Ascending aorta (tissue), 2 donors: Measurements from ENCODE around the gene SP6. TPM values are rescaled to one million over a fixed set of nuclear protein-coding genes. Genes with fewer than 3 reads are reported as not detected.

ENCODE experiments used
- DNase-seq, 2 donors: peaks; one replicate each; pipeline ENCODE4 v3.0.0-alpha.2; 2019; ENCODE audit warnings: low spot score in 2 of 2
- H3K27ac ChIP-seq, 2 donors: fragments of 200-600 bp; sonication (generic); one replicate each; pipeline ENCODE4 v1.5.1; 2016 to 2017; ENCODE audit warnings: mild to moderate bottlenecking in 1 of 2
- H3K27me3 ChIP-seq: fragments of 200-600 bp; sonication (generic); one replicate; pipeline ENCODE4 v1.5.1; 2017
- H3K36me3 ChIP-seq, 2 donors: fragments of 200-600 bp; sonication (generic); one replicate each; pipeline ENCODE4 v1.5.1; 2016
- H3K4me1 ChIP-seq, 2 donors: fragments of 200-600 bp; sonication (generic); one replicate each; pipeline ENCODE4 v1.5.1; 2016 to 2017; ENCODE audit warnings: mild to moderate bottlenecking in 1 of 2
- H3K4me3 ChIP-seq, 2 donors: fragments of 200-600 bp; sonication (generic); one replicate each; pipeline ENCODE4 v1.5.1; 2016 to 2017; ENCODE audit warnings: mild to moderate bottlenecking in 1 of 2
- H3K9me3 ChIP-seq, 2 donors: fragments of 200-600 bp; sonication (generic); one replicate each; pipeline ENCODE4 v1.5.1; 2016
- intact Hi-C: fragments of 100-400 bp; cut with DNase I; formaldehyde crosslinking; loops from one replicate; pipeline ENCODE4 v1.15.1; 2023
- total RNA-seq: library from RNA; depleted of rRNA; stranded (reverse); fragments of >200 nt; gene quantifications from one replicate; pipeline ENCODE4 v1.1.0, GENCODE V29; 2016
- TF ChIP-seq, protein P1 (sequence below), 3 experiments: fragments of 200-600 bp in 2 of 3; fragments of 450-650 bp in 1 of 3; sonication (generic) in 2 of 3; IDR thresholded peaks; one replicate each; pipeline ENCODE4 v1.5.1; 2016 to 2019; ENCODE audit warnings: antibody characterized with exemption in 3 of 3, mild to moderate bottlenecking in 1 of 3, moderate library complexity in 1 of 3

The SP6 gene
- total RNA-seq, 1 donor from 2014 or later = 0.11 TPM

DNA sequence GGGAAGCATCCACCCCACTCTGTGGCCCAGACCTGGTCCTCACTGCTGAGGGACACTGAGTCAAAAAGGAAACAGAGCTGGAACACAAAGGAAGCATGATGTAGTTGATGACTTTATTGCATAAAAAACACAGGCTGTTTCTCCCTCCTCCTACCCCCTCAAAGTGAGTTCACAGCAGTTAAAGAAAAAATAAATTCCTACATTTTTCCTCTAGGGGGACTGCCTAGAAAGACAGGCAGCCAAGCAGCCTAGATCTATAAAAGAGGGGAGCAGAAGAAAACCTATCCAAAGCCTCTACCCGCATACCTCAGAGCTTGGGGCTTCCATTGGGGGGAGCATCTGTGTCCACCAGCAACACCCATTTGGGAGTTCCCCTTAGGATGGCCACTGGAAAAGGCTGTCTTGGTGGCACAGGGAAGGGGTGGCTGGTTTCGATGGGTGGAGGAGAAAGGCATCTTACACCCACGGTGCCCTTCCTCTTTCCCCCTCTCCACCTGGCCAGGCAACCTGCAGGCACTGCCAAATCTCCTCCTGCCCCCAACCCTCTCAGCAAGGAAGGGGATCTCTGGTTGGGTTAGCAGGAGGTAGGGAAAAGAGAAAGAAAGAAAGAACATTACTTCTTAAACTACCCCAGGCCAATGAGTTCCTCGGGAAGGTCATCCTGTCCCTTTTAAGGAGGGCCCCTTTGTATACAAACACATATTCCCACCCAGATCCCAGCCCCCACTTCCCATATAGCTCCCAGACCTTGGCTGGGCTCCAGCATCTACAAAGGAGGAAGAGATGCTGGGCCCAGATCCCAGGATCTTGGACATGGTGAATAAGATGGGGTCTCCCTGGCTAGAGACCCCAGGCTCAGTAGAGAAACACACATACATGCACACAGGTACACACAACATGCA, 5.9 kb downstream of the SP6 start:
- TF ChIP-seq, protein P1, sequence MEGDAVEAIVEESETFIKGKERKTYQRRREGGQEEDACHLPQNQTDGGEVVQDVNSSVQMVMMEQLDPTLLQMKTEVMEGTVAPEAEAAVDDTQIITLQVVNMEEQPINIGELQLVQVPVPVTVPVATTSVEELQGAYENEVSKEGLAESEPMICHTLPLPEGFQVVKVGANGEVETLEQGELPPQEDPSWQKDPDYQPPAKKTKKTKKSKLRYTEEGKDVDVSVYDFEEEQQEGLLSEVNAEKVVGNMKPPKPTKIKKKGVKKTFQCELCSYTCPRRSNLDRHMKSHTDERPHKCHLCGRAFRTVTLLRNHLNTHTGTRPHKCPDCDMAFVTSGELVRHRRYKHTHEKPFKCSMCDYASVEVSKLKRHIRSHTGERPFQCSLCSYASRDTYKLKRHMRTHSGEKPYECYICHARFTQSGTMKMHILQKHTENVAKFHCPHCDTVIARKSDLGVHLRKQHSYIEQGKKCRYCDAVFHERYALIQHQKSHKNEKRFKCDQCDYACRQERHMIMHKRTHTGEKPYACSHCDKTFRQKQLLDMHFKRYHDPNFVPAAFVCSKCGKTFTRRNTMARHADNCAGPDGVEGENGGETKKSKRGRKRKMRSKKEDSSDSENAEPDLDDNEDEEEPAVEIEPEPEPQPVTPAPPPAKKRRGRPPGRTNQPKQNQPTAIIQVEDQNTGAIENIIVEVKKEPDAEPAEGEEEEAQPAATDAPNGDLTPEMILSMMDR (IDR thresholded peaks at IDR 0.05) = peak in 1 of 3 experiments; percentile 5
- peaks cover 11% of the 10 kb centered on the region for H3K27me3 ChIP-seq
- no peak for DNase-seq
- H3K4me1 ChIP-seq = peaks cover 6 to 9% of the 10 kb centered on the region in 2 donors
- no peak overlapping the region for H3K4me3 ChIP-seq
- H3K9me3 ChIP-seq = no peaks in the 10 kb centered on the region
- H3K36me3 ChIP-seq = no peaks in the 10 kb centered on the region
- intact Hi-C loops = loop anchor here (5.0 to 10.0 kb wide), 4 partner anchors 97 to 290 kb away; partner anchors contain the start of genes CBX1, PNPO and SNX11
- no peak overlapping the region for H3K27ac ChIP-seq

DNA sequence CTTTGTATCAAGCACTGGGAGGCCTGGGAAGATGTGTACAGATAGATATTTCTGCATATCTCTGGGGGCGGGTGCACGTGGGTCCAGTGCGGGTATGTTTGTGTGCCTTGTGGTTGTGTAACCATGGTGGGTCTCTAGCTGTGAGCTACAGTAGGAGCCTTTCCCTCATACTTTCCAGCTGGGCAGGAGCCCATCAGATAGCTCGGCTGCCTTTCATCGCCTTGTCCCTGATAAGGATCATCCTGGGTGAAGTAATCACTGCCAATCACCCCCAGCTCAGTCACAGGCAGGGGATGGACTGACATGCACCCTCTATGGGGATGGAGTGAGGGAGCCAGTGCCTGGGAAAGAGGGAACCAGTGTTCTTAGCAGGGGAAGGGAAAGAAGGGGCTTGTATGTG, 6.7 kb downstream of the SP6 start:
- intact Hi-C loops = loop anchor here (5.0 to 10.0 kb wide), 4 partner anchors 98 to 291 kb away; partner anchors contain the start of genes CBX1, PNPO and SNX11
- Histone ChIP-seq H3K27ac (no peak overlapping the region), H3K9me3 (no peaks in the 10 kb centered on the region), H3K36me3 (no peaks in the 10 kb centered on the region), H3K4me3 (no peak overlapping the region), H3K27me3 (peaks cover 11% of the 10 kb centered on the region), H3K4me1 (peaks cover 6 to 9% of the 10 kb centered on the region in 2 donors)
- TF ChIP-seq, protein P1 (IDR thresholded peaks at IDR 0.05) = no peak
- no peak for DNase-seq

DNA sequence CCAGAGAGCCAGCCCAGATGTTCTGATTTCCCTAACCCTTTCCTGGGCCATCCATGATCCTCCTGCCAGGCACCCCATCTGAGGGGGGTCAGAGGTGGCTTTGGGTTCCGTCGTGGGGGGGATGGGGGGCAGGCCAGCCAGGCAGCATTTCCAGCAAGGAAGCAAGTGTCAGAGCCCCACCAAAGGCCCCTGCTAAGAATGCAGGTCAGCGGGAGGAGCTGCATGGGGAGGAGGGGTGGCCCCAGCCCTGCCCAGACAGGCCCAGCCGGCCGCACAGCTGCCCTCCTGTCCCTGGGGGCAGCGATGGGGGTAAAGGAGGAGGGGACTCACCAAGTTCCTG, 7.6 kb downstream of the SP6 start:
- H3K9me3 ChIP-seq = no peaks in the 10 kb centered on the region
- intact Hi-C loops = loop anchor here (5.0 to 10.0 kb wide), 4 partner anchors 99 to 291 kb away; partner anchors contain the start of genes CBX1, PNPO and SNX11
- DNase-seq = no peak
- TF ChIP-seq, protein P1 (IDR thresholded peaks at IDR 0.05) = no peak
- peaks cover 0 to 6% of the 10 kb centered on the region in 2 donors for H3K36me3 ChIP-seq
- H3K4me3 ChIP-seq = no peak overlapping the region
- peaks cover 11% of the 10 kb centered on the region for H3K27me3 ChIP-seq
- peaks cover 6 to 9% of the 10 kb centered on the region in 2 donors for H3K4me1 ChIP-seq
- H3K27ac ChIP-seq = no peak overlapping the region

DNA sequence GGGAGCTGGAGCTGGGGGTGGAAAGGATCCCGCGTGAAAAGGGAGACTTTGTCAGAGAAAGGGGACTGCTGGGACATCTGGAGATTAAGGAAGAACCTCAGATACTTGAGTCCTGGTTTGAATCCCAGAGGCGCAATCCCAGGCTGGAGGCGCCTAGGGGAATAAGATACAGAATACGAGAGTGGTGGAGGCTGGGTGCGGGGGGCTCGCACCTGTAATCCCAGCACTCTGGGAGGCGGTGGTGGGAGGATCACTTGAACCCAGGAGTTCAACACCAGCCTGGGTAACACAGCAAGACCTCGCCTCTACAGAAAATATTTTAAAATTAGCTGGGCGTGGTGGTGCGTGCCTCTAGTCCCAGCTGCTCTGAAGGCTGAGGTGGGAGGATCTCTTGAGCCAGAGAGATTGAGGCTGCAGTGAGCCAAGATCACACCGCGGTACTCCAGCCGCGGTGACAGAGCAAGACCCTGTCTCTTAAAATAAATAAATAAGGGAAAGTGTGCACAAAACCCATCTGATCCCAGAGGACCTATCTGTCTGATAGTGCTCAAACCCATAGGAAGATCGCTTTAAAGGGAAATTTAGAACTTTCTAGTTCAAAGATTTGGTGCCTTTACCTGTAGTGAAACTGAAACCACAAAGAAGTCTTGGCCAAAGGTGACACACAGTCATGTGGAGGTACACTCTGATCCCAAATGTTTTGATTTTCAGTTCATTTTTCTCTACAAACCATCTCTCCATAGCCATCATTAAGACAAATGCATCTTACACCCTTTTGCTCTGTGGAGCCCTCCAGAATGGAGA, 9.3 kb downstream of the SP6 start:
- TF ChIP-seq, protein P1 (IDR thresholded peaks at IDR 0.05) = no peak
- intact Hi-C loops = loop anchor here (1.0 to 10.0 kb wide), 6 partner anchors 49 to 293 kb away; partner anchors contain the start of genes CBX1, PNPO and SNX11
- Histone ChIP-seq H3K36me3 (peaks cover 3 to 20% of the 10 kb centered on the region in 2 donors), H3K9me3 (no peaks in the 10 kb centered on the region), H3K27me3 (peaks cover 2% of the 10 kb centered on the region), H3K4me3 (peak overlapping the region; percentile 64 to 83), H3K4me1 (peaks cover 5 to 6% of the 10 kb centered on the region in 2 donors), H3K27ac (peak overlapping the region; percentile 13 to 35)
- DNase-seq = no peak

DNA sequence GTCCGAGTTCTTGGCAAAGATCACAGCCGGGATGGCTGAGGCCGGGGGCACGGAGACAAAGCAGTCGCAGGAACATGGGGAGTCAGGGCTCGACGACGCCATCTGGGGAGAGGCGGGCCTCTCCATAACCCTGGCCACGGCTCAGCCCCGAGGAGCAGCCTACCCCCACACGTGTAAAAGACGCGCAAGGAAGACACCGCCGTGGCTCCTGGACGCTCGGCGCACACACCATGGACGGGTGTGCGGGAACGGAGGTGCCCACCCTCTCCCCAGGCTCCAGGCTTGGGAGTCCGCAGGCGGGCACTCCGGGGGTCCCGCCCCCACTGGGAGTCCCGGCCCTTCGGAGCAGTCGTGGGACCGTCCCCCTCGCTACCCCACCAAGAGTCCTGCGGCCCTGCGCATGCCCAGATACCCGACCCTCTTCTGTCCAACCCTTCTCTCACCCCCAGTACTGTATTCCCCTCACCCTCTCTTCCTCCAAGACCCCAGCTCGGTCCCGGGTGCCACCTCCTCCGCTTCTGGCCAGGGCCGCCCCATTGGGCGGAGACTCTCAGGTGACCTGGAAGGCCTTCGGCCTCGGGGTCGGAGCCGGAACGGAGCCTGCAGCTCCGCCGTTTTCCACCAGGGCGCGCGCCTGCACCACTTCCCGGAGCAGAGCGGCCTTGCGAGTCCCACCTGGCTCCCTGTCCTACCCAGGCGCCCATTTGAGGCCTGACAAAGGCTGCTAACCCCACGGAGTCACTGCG, 10.0 kb downstream of the SP6 start, which contains the start of gene SCRN2:
Gene SCRN2, minus strand, starts transcription at position 532 of the 746 bp plus-strand sequence. Its CDS starts 430 bp downstream, at position 102.
- Histone ChIP-seq H3K9me3 (no peaks in the 10 kb centered on the region), H3K36me3 (peaks cover 6 to 27% of the 10 kb centered on the region in 2 donors), H3K4me3 (peak within 1 kb of the TSS; percentile 64 to 83), H3K27me3 (no peaks in the 10 kb centered on the region), H3K4me1 (peaks cover 5 to 6% of the 10 kb centered on the region in 2 donors), H3K27ac (peak within 1 kb of the TSS; percentile 13 to 35)
- DNase-seq = peak; percentile 30 to 94
- TF ChIP-seq, protein P1 (IDR thresholded peaks at IDR 0.05) = peak; percentile 98 to 99 (median 98)
- intact Hi-C loops = loop anchor here (1.0 to 10.0 kb wide), 6 partner anchors 49 to 294 kb away; partner anchors contain the start of genes CBX1, PNPO and SNX11
